Thyroid gland (tissue), 4 donors: ENCODE data around the gene DMWD.

ENCODE experiments used
- CTCF ChIP-seq, 6 experiments: fragments of 200-600 bp in 3 of 6; fragments of 450-650 bp in 3 of 6; sonication (generic) in 3 of 6; IDR thresholded peaks; one replicate each; pipeline ENCODE4 v1.5.1; 2016 to 2019; ENCODE audit warnings: antibody characterized with exemption in 6 of 6, mild to moderate bottlenecking in 2 of 6, inconsistent platforms in 1 of 6, moderate library complexity in 1 of 6
- POLR2A ChIP-seq, 2 donors: fragments of 450-650 bp; IDR thresholded peaks; one replicate each; pipeline ENCODE4 v1.6.1; 2017; ENCODE audit warnings: antibody characterized with exemption in 2 of 2, mild to moderate bottlenecking in 2 of 2, moderate library complexity in 1 of 2

DNA sequence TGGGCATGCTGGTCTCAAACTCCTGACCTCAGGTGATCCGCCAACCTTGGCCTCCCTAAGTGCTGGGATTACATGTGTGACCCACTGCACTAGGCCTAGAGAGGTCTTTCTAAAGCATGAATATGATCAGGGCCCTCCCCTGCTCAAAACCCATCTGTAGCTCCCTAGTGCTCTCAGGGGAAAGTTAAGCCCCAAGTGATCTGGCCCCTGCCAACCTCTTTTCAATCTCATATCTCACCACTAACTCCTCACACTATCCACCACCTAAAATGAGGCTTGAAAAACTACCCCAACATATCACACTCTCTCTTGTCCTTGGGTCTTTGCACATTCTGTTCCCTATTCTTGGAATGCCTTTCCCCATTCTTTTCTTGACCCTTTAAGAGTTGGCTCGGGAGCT is 2.0 kb upstream of the DMWD start:
- TF ChIP-seq CTCF (IDR thresholded peaks at IDR 0.05) (no peak), POLR2A (IDR thresholded peaks at IDR 0.05) (no peak)
